PC-9 (cell line): Measurements from ENCODE around the gene CRY2. TPM values are rescaled to one million over a fixed set of nuclear protein-coding genes. Genes with fewer than 3 reads are reported as not detected.

Experiments used
- BruUV-seq: library from RNA; stranded (reverse); fragments of 400-500 nt; replicated peaks from 2 replicates; lab custom pipeline; 2021; lab: Mats Ljungman, UMichigan
- CTCF ChIA-PET: fragments of 300-600 bp; sonication (Branson Sonifier 250); formaldehyde crosslinking; loops from one replicate; lab custom pipeline; 2022; ENCODE audit warnings: antibody characterized with exemption; lab: Charles Lee
- POLR2A ChIA-PET: fragments of 300-600 bp; sonication (Branson Sonifier 250); formaldehyde crosslinking; loops from one replicate; lab custom pipeline; 2022; ENCODE audit warnings: antibody characterized with exemption; ENCODE audit not compliant: unreplicated experiment; lab: Charles Lee
- DNase-seq, 2 experiments: peaks; one replicate each; pipeline versions ENCODE4 v3.0.0 to v3.0.0-alpha.2; 2015 to 2022; ENCODE audit warnings: mixed read lengths in 1 of 2
- H2AFZ ChIP-seq: fragments of 200-600 bp; sonication (generic); 2 replicates; pipeline ENCODE4 v1.8.1; 2017; ENCODE audit warnings: antibody characterized with exemption
- H3F3A ChIP-seq: fragments of 200-600 bp; sonication (generic); 2 replicates; pipeline ENCODE4 v1.8.1; 2017; ENCODE audit warnings: antibody characterized with exemption, mild to moderate bottlenecking, low read depth; ENCODE audit not compliant: insufficient read depth
- H3K27ac ChIP-seq: fragments of 200-600 bp; sonication (generic); 2 replicates; pipeline ENCODE4 v1.6.1; 2016; ENCODE audit warnings: mixed run types
- H3K27me3 ChIP-seq: fragments of 200-600 bp; sonication (generic); 2 replicates; pipeline ENCODE4 v1.6.1; 2016; ENCODE audit warnings: low read depth, mixed run types; ENCODE audit not compliant: insufficient read depth
- H3K36me3 ChIP-seq: fragments of 200-600 bp; sonication (generic); 2 replicates; pipeline ENCODE4 v1.6.1; 2016; ENCODE audit warnings: low read depth, mixed run types
- H3K4me1 ChIP-seq: fragments of 200-600 bp; sonication (generic); replicated peaks from 2 replicates; pipeline ENCODE4 v1.6.1; 2016; ENCODE audit warnings: mixed run types; ENCODE audit not compliant: insufficient read depth
- H3K4me2 ChIP-seq: fragments of 200-600 bp; sonication (generic); 2 replicates; pipeline ENCODE4 v1.6.1; 2017; ENCODE audit warnings: mixed run types
- H3K4me3 ChIP-seq: fragments of 200-600 bp; sonication (generic); 2 replicates; pipeline ENCODE4 v1.6.1; 2016; ENCODE audit warnings: mixed run types
- H3K79me2 ChIP-seq: fragments of 200-600 bp; sonication (generic); 2 replicates; pipeline ENCODE4 v1.6.1; 2017; ENCODE audit warnings: low read depth, mixed run types
- H3K9me2 ChIP-seq: fragments of 200-600 bp; sonication (generic); 2 replicates; pipeline ENCODE4 v1.8.1; 2017; ENCODE audit warnings: mild to moderate bottlenecking; ENCODE audit not compliant: insufficient read depth
- H3K9me3 ChIP-seq: fragments of 200-600 bp; sonication (generic); 2 replicates; pipeline ENCODE4 v1.8.1; 2016; ENCODE audit warnings: low read depth; ENCODE audit not compliant: insufficient read depth
- H4K20me1 ChIP-seq: fragments of 200-600 bp; sonication (generic); 2 replicates; pipeline ENCODE4 v1.8.1; 2017; ENCODE audit not compliant: insufficient read depth
- CTCF ChIP-seq: fragments of 200-600 bp; sonication (generic); conservative IDR thresholded peaks from 2 replicates; pipeline ENCODE4 v1.6.1; 2017; ENCODE audit warnings: mixed run types, antibody characterized with exemption, mild to moderate bottlenecking, moderate library complexity
- EZH2 ChIP-seq: fragments of 200-600 bp; sonication (generic); IDR thresholded peaks from 2 replicates; pipeline ENCODE4 v1.8.0; 2017; ENCODE audit warnings: antibody characterized with exemption, low read depth
- intact Hi-C: fragments of 100-400 bp; cut with micrococcal nuclease; formaldehyde crosslinking; loops from one replicate; pipeline ENCODE4 v1.10.0; 2022; ENCODE audit not compliant: unreplicated experiment
- total RNA-seq: library from RNA; stranded (reverse); gene quantifications from 2 replicates; pipeline ENCODE4 v1.2.3, GENCODE V29; 2021

Gene CRY2
- total RNA-seq, 1 experiment from 2014 or later = 17.5 TPM

- Histone ChIP-seq H3K4me2 (peak within 1 kb of the TSS; percentile 69), H3F3A (no peaks in the 10 kb centered on the region), H4K20me1 (peaks cover 12% of the 10 kb centered on the region; the same call in 1 of the 2 replicates), H3K9me3 (no peaks in the 10 kb centered on the region), H3K27me3 (no peaks in the 10 kb centered on the region; the same call in 1 of the 2 replicates), H3K27ac (no peak within 1 kb of the TSS), H3K79me2 (no peaks in the 10 kb centered on the region), H3K9me2 (no peaks in the 10 kb centered on the region), H3K4me3 (peak within 1 kb of the TSS; percentile 53; the same call in 1 of the 2 replicates), H3K4me1 (no peaks in the 10 kb centered on the region), H2AFZ (no peak within 1 kb of the TSS), H3K36me3 (no peaks in the 10 kb centered on the region)
- intact Hi-C loops = no loop called here
- CTCF ChIA-PET = no interaction called here
- BruUV-seq = no TSS peak
- no peak for TF ChIP-seq EZH2
- no peak for TF ChIP-seq CTCF
- POLR2A ChIA-PET = no interaction called here
- peak in 1 of 2 experiments; percentile 60 for DNase-seq
Observed at GRCh38 chr11:45885274-45885920, 38.1 kb downstream of the CRY2 start, which contains the start of gene MAPK8IP1. MAPK8IP1 (plus strand) TSS chr11:45885651; CDS start chr11:45885821, 170 bp downstream.

GRCh38 chr11:45885921-45886721, 38.8 kb downstream of the CRY2 start:
- Histone ChIP-seq H3K4me2 (peak overlapping the region; percentile 69), H3K4me3 (peak overlapping the region; percentile 53; the same call in 1 of the 2 replicates), H3K9me3 (no peaks in the 10 kb centered on the region), H3K9me2 (no peaks in the 10 kb centered on the region), H3F3A (no peaks in the 10 kb centered on the region), H3K27me3 (peaks cover under 1% of the 10 kb centered on the region; the same call in 1 of the 2 replicates), H2AFZ (no peak overlapping the region), H3K27ac (no peak overlapping the region), H3K36me3 (no peaks in the 10 kb centered on the region), H3K79me2 (no peaks in the 10 kb centered on the region), H4K20me1 (peaks cover 12% of the 10 kb centered on the region; the same call in 1 of the 2 replicates), H3K4me1 (no peaks in the 10 kb centered on the region)
- intact Hi-C loops = no loop called here
- CTCF ChIA-PET = interaction anchor here (0.6 to 0.7 kb wide), 2 partner anchors 14 to 41 kb away, joined by 3 to 4 read pairs; no protein-coding TSS in a partner anchor
- no TSS peak for BruUV-seq
- no peak for DNase-seq
- TF ChIP-seq CTCF (no peak), EZH2 (no peak)
- POLR2A ChIA-PET = no interaction called here

- Histone ChIP-seq H4K20me1 (peaks cover 12% of the 10 kb centered on the region; the same call in 1 of the 2 replicates), H3K9me2 (no peaks in the 10 kb centered on the region), H3K27me3 (peaks cover 9% of the 10 kb centered on the region), H3K79me2 (no peaks in the 10 kb centered on the region), H3F3A (no peaks in the 10 kb centered on the region), H3K36me3 (no peaks in the 10 kb centered on the region), H3K4me1 (no peaks in the 10 kb centered on the region), H3K4me2 (no peak overlapping the region), H2AFZ (no peak overlapping the region), H3K9me3 (no peaks in the 10 kb centered on the region), H3K4me3 (no peak overlapping the region), H3K27ac (no peak overlapping the region)
- TF ChIP-seq EZH2 (no peak), CTCF (no peak)
- DNase-seq = no peak
- intact Hi-C loops = no loop called here
- ChIA-PET CTCF (interaction anchor here (0.6 to 0.7 kb wide), 2 partner anchors 15 to 42 kb away, joined by 3 to 4 read pairs; no protein-coding TSS in a partner anchor), POLR2A (no interaction called here)
- no TSS peak for BruUV-seq
Observed at GRCh38 chr11:45886816-45887520, 39.7 kb downstream of the CRY2 start.
